GM18868 (cell line): ENCODE measurements around the gene SLC25A14.
"Not testable (repeated sequence)": the region's sequence is repeated elsewhere in the genome, so short reads cannot be mapped to it uniquely, and the experiment has no call there.

Experiments
- ATAC-seq: cut with Tn5 transposase; IDR thresholded peaks from one replicate; pipeline ENCODE4 v1.9.1; 2021; ENCODE audit warnings: mild to moderate bottlenecking, moderate library complexity; ENCODE audit not compliant: unreplicated experiment

The SLC25A14 gene, protein sequence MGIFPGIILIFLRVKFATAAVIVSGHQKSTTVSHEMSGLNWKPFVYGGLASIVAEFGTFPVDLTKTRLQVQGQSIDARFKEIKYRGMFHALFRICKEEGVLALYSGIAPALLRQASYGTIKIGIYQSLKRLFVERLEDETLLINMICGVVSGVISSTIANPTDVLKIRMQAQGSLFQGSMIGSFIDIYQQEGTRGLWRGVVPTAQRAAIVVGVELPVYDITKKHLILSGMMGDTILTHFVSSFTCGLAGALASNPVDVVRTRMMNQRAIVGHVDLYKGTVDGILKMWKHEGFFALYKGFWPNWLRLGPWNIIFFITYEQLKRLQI

DNA sequence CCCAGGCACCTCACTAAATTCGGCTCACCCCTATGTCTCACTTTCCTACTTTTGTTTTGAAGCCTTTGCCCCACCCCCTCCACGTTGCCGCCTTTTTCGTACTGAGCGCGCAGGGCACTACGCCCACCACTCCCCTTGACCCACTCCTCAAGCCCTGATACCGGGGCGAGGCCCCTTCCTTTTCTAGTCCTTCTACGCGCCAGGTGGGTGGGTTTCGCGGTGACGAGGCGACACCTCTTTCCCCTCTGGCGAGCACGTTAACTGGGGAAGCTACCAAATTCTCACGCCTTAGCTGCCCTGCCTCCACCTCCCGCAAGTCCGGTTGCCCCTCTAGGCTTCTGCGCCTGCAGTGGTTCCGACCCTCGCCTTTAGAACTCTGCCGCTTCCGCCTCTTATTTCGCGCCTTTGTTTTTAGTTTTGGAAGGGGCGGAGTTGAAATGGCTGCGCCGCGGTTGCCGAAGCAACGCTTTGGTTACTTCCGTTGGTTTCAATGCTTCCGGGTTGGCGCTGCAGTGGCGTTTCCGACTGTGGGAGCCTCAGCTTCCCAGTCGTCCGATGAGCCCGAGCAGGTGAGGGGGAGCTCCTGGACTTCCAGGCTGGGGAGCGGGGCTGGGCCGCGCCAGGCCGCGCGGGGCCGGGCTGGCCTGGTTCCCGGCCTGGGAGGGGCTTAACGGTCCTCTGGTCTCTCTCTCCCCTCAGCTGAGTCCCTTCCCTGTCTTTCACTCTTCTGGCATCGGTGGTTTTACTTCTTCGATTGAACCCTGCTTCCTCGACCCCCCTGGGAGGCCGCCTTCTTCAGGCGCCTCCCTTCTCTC lies at the start of gene SLC25A14:
TSS of gene SLC25A14 (plus strand) at position 512 of the 815 bp plus-strand sequence. CDS start 360 bp downstream, outside the sequence.
- ATAC-seq: peak; percentile 98

DNA sequence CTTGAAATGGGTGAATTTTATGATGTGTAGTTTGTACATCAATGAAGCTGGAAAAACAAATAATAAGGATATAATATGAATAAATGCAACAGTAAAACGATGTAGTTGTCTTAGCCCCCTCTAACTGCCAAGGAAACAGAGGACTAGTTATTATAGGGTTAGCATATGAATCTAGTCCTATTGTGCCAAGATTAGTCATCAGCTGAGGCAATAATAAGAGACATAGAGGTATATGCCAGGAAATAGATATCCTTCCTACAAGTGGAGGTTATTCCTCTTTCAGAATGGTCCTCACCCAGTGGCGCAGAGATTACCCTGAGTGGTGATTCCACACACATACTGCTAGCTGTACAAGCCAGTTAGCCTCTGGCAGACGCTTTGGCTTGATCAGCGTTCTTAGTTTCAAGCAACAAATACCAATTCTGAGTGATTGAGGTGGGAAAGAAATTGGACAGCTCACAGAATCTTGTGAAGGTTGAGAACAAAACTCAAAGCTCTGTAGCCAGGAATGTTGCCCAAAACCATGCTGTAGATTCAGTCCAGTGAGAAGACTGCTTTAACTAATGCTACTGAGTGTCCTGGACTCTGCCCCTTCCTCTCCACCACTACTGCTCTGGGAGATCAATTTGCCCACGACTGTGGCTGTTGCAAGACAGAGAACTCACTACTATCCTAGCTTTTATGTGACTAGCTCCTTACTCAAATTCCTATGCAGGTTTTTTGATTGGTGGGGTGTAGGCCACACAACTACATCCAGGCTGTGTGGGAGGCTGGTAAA lies 44.0 kb upstream of the SLC25A14 start:
- ATAC-seq: no peak

DNA sequence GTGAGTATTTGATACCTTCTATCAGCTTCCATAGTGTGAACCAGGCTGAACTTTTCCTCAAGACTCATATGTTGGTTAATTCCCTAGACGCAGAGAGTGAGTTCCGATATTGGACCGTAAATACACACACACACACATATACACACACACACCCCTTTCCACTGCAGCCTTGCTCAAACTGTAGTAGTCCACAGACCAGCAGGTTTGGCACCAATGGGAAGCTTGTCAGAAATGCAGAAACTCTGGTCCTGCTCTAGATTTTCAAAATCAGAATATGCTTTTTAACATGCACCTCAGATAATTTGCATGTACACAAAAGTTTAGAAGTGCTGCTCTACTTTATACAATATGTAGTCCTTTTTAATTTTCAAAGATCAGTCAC lies 43.4 kb upstream of the SLC25A14 start:
- ATAC-seq: no peak

DNA sequence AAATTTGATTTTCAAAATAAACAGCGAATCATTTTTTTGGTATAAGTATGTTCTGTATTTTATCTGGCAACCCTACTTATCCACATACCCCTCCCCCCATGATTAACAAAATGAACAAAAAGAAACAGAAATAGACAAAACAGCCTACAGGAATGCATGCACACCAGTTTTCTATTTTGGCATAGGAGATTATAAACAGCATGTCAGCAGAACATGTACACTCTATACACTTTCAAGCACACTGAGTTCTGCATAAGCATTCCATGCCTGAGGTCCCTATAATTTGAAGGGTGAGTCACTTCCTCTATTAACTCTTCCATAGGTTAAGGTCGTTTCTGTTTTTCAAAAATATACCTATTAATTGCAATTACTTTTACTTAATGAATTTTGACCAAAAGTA lies 43.0 kb upstream of the SLC25A14 start:
- no peak for ATAC-seq

DNA sequence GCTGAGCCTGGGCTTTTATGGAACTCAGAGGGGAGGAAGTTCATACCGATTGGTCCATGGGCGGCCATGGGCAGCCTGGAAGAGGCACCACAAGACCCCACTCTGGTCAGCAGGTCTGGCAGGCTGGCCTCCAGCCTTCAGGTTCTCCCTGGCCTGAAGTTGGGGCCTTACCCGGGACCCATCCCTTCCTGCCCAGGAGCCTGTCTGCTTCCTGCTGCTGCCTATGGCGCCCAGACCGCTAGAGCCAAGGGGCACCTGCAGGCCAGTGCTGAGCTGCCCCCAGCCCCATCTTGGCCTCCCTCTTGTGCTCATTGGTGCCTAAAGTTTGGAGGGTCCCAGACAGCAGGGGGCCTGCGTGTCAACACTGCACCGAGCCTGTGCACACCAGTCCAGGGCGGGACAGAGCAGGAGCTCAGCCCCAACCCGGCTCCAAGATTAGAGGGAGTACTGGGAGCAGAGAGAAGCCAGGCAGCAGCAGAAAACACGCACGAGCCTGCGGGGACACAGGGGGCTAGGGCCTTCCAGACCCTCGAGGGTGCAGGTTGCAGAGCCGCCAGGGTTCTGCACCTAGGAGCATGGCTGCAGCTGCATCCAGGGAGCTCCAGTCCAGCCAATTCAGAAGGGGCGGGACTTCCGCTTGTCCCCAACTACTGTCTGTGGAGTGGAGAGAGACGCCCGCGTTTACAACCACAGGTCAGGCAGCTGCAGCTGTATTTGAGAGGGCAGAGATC lies 40.3 kb upstream of the SLC25A14 start:
- ATAC-seq: no peak

DNA sequence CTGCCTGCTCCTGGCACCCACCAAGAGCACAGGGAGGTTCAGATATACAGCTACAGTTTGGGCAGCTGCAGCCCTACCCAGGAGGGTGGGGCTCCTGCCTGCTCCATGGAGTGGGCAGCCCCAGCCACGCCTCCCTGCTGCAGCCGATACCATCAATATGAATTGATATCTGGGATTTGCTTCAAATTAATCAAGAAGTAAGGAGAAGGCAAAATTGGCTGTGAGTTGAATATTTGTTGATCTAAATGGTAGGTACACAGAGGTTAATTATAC lies 39.8 kb upstream of the SLC25A14 start:
- no peak for ATAC-seq

DNA sequence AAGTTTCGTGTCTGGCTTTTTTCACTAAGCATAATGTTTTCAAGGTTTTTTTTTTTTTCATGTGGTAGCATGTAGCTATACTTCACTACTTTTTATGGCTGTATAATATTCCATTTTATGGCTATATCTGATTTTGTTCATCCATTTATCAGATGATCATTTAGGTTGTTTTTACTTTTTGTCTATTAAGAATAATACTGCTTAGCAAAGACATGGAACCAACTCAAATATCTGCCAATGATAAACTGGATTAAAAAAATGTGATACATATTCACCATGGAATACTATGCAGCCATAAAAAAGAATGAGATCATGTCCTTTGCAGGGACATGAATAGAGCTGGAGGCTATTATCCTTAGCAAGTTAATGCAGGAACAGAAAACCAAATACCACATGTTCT lies 38.3 kb upstream of the SLC25A14 start:
- ATAC-seq: no peak

DNA sequence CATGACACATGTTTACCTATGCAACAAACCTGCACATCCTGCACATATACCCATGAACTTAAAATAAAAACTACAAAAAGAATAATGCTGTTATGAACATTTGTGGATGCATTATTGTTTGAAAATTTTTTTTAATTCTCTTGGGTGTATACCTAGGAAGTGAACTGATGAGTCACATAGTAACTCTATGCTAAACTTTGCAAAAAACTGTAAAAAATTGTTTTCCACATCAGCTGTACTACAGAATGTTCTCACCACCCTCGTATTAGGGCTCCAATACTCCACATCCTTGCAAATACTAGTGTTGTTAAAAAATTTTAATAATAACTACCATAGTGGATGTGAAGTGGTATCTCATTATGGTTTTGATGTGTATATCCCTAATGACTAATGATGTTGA lies 37.7 kb upstream of the SLC25A14 start:
- ATAC-seq: no peak

DNA sequence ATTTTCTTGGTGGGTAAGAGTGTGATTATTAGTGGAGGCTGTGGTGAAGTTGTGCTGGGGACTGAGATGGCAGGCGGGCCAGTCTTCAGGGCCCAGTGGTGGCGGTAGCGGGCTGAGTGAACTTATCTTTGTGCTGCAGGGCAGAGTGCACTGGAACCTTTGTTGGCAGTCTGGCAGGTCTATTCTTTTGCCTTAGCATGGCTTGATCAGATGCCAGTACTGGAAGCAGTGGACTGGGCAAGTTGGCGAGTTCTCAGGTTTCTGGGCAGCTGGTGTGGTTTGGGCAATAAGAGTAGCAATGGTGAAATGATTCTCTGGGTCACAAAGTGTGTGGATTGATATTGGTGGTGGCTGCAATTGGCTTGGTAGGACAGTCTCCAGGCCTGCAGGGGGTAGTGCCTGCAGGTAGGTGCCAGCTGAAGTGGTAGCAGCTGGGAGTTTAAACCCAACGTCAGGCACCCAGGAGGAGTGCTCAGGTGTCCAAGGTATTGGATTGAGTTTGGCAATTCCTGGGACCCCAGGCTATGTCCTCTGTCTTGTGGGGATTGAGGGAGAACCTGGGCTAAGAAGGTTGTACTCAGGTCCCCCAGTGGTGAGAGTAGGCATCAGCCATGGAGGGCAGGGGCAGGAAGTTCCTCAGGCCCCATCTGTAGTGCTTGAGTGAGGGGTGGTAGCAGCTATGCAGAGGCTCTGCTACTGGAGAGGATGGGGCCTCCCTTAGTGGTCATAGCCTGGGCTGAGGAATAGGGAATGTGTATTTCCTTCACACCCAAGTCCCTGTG lies 34.9 kb upstream of the SLC25A14 start:
- no peak for ATAC-seq

DNA sequence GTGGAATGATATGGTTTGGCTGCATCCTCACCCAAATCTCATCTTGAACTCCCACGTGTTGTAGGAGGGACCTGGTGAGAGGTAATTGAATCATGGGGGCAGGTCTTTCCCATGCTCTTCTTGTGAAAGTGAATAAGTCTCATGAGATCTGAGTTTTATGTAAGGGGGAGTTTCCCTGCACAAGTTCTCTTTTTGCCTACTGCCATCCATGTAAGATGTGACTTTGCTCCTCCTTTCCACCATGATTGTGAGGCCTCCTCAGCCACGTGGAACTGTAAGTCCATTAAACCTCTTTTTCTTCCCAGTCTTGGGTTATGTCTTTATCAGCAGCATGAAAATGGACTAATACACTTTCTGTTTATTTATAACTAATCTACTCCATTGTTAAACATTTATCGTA lies 19.8 kb upstream of the SLC25A14 start:
- ATAC-seq: not testable (repeated sequence)

DNA sequence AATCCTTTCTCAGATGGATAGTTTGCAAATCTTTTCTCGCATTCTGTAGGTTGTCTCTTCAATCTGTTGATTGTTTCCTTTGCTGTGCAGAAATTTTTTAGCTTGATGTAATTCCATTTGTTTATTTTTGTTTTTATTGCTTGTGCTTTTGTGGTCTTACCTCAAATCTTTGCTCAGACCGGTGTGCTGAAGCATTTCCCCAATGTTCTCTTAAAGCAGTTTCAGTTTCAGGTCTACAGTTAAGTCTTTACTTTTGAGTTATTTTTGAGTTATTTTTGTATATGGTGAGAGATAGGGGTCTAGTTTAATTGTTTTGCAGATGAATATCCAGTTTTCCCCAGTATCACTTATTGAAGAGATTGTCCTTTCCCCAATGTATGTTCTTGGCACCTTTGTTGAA lies 18.2 kb upstream of the SLC25A14 start:
- peak; percentile 77 for ATAC-seq

DNA sequence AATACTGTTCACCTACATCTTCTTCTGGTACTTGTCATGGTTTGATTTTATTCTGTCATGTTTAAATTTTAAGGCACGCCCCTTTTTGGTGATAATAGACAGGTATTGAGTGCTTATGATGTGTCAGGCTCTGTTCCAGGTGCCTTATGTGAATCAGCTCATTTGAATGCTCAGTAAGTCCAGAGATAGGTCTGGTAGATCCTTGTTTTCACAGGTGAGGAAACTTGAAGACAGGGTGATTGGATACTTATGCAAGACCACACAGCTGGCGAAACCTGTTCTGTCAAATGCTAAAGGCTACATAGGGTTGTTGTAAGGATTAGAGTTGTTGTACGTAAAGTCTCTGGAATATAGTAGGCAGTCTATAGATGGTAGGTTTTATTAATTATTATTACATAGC lies 9.6 kb upstream of the SLC25A14 start:
- no peak for ATAC-seq

DNA sequence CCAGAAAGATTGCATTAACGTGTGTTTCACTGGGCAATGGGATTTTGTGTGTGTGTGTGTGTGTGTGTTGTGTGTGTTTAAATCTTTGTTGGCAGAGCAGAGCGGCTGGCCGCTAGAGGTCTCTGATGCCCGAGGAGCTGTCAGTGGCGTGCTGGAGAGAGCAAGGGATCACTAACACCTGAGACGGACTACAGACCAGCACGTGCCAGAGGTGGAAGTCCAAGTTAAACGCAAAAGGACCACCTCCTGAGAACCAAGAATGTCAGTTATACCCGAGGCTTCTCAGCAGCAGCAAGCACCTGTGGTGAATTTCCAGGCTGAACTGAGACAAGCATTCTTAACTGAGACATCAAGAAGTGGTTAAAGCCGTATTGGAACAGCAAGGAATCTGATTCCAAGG lies 9.0 kb upstream of the SLC25A14 start:
- peak; percentile 90 for ATAC-seq

DNA sequence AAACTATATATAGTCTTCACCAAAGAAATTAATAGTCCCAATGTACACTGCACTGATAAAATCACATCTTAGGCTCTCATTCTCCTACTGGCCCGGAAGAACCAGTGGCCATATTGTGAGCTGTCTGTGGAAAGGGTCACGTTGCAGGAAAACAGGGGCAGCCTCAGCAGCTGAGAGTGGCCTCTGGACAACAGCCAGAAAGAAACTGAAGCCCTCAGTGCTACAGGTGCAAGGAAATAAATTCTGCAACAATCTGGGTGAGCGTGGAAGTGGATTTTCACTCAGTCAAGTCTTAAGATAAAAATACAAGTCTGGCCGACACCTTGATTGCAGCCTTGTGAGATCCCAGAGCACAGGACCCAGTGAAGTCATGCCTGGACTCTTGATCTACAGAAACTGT lies 3.2 kb upstream of the SLC25A14 start:
- no peak for ATAC-seq

DNA sequence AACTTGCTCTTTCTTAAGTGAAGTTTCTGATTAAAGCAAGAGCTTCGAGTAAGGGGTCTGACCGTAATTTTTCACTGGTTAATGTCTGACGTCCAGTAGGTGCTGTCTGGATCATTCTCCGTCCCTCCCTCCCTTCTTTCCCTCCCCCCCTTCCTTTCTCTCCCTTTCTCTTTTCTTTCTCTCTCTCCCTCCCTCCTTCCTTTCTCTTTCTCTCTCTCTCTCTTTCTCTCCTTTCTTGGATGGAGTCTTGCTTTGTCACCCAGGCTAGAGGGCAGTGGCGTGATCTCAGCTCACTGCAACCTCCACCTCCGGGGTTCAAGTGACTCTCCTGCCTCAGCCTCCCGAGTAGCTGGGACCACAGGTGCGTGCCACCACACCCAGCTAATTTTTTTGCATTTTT lies 850 bp upstream of the SLC25A14 start:
- ATAC-seq: not testable (repeated sequence)

DNA sequence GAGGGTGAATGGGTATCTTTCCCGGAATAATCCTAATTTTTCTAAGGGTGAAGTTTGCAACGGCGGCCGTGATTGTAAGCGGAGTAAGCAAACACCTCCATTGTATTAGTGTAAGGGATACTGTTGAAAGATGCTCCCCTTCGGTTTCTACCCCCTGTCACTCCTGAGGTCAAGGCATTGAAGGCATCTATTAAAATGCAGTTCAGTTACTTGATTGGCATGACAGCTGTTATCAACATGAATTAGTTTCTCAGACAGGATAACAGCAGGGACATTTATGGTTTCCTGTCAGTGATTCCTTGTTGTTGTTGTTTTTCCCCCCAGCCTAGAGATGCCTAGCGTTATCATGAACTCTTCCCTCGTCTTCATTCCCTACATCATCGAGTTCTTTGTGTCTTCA lies 552 bp downstream of the SLC25A14 start:
- ATAC-seq: no peak

DNA sequence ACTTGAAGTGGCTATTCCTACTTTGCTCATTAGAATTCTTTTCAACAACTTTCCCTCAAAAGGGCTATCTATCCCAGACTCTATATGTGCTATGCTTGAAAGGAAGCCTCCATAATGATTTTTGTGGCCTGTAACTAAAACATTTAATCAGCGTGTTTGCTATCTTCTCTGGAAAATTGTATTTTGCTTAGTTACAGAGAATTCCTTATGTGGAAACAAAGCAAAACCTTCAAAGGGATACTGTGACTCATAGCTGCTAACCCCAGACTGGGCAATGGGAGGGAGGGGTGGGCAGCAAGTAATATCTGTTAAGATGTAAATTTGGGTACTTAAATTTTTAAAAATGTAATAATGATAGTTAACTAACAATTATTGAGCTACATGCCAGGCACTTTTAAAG lies 3.7 kb downstream of the SLC25A14 start:
- no peak for ATAC-seq

DNA sequence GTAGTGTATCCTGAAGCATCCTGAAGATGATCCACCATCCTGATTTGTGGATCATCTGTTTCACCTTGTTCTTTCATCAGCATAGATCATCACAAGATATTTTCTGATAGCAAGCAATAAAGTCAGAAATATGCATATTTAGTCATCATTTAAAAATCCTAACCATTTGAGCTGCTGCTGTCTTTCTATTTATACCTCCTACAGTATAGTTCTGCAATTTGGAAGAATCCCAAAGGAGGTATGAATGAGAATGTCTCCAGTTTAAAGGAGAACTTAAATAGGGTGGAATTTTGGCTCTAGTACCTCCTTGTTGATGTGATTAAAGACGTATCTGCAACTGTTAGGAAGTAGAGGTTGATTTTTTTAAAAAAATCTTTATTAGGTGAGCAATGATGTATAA lies 7.6 kb downstream of the SLC25A14 start:
- no peak for ATAC-seq

DNA sequence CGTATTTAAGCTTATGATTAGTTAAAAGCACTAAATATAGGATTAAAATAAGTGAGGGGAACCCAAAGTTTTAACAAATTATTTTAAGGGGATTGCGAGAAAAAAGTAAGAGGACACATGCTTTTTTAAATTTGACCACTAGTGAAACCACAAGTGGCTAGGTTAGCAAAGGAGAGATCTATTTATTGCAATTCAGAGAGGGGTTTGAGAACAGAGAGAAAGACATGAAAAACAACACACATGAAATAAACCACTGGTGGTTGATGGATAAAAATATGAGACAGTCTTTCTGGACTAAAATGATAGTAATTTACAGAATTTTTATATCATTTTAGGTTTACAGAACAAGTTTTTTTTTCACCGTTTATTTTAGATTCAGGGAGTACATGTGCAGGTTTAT lies 11.8 kb downstream of the SLC25A14 start:
- ATAC-seq: no peak

DNA sequence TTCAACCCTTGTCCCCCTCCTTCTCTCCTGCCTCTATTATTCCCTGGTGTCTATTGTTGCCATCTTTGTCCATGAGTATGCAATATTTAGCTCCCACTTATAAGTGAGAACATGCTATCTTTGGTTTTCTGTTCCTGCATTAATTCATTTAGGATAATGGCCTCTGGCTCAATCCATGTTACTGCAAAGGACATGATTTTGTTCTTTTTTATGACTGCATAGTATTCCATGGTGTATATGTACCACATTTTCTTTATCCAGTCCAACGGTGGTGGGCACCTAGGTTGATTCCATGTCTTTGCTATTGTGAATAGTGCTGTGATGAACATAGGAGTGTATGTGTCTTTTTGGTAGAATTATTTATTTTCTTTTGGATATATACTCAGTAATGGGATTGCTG lies 12.3 kb downstream of the SLC25A14 start:
- ATAC-seq: not testable (repeated sequence)
